Limb (tissue), 2 donors: ENCODE measurements around the gene FAM163B.

Experiments
- DNase-seq, 2 donors: peaks; one replicate each; pipeline ENCODE4 v3.0.0-alpha.2; 2016; ENCODE audit errors: extremely low spot score in 2 of 2

The FAM163B gene

GRCh38 chr9:133529457-133529856 lies 79.7 kb downstream of the FAM163B start:
- no peak for DNase-seq

GRCh38 chr9:133528876-133529241 lies 80.3 kb downstream of the FAM163B start:
- peak in 1 of 2 donors; percentile 40 for DNase-seq

- peak in 1 of 2 donors; percentile 57 for DNase-seq
Observed at GRCh38 chr9:133528001-133528875, 81.0 kb downstream of the FAM163B start.

GRCh38 chr9:133527444-133527920 lies 81.7 kb downstream of the FAM163B start:
- peak; percentile 71 to 78 for DNase-seq
